H1 (cell line): ENCODE results near the gene PDK1. TPM values are rescaled to one million over a fixed set of nuclear protein-coding genes. Genes with fewer than 3 reads are reported as not detected.

Experiments
- CTCF ChIA-PET: fragments of 300-600 bp; sonication (Branson Sonifier 250); formaldehyde crosslinking; loops from one replicate; lab custom pipeline; 2021; ENCODE audit not compliant: partially characterized antibody; lab: Charles Lee
- POLR2A ChIA-PET: fragments of 300-600 bp; sonication (Branson Sonifier 250); formaldehyde crosslinking; loops from one replicate; lab custom pipeline; 2021; ENCODE audit warnings: inconsistent platforms; ENCODE audit not compliant: partially characterized antibody; lab: Charles Lee
- DNase-seq, 2 experiments: peaks; one replicate each; pipeline versions ENCODE4 v3.0.0 to v3.0.0-alpha.2; 2010 to 2022; ENCODE audit warnings: low spot score in 2 of 2, low read depth in 1 of 2, mixed read lengths in 1 of 2
- FAIRE-seq: peaks from 2 replicates; lab custom pipeline; 2011; peaks lifted over from hg19 to GRCh38; lab: Jason Lieb, UNC
- H2AFZ ChIP-seq: 2 replicates; pipeline ENCODE4 v1.8.1; 2012; ENCODE audit warnings: low read length, inconsistent platforms
- H2AK5ac ChIP-seq: 2 replicates; pipeline ENCODE4 v1.6.1; 2013; ENCODE audit warnings: low read depth, low read length
- H2BK120ac ChIP-seq: replicated peaks from 2 replicates; pipeline ENCODE3; 2013; ENCODE audit warnings: low read depth, low read length, inconsistent platforms
- H2BK12ac ChIP-seq: 2 replicates; pipeline ENCODE4 v1.6.1; 2013; ENCODE audit warnings: low read depth, low read length
- H2BK15ac ChIP-seq: 2 replicates; pipeline ENCODE4 v1.6.1; 2013; ENCODE audit warnings: low read length
- H2BK20ac ChIP-seq: 2 replicates; pipeline ENCODE4 v1.6.1; 2013; ENCODE audit warnings: low read length
- H2BK5ac ChIP-seq: 2 replicates; pipeline ENCODE4 v1.6.1; 2013; ENCODE audit warnings: low read depth, low read length
- H3K14ac ChIP-seq: 2 replicates; pipeline ENCODE4 v1.6.1; 2013; ENCODE audit warnings: inconsistent platforms; ENCODE audit not compliant: insufficient read length
- H3K18ac ChIP-seq: 2 replicates; pipeline ENCODE4 v1.6.1; 2013; ENCODE audit warnings: low read length; ENCODE audit errors: extremely low read depth
- H3K23ac ChIP-seq: 2 replicates; pipeline ENCODE4 v1.6.1; 2013; ENCODE audit warnings: inconsistent platforms; ENCODE audit not compliant: insufficient read length
- H3K23me2 ChIP-seq: 2 replicates; pipeline ENCODE4 v1.6.1; 2013; ENCODE audit warnings: low read depth, low read length
- H3K27ac ChIP-seq: 2 replicates; pipeline ENCODE4 v1.6.1; 2011; ENCODE audit warnings: low read depth, low read length, inconsistent platforms
- H3K27me3 ChIP-seq, 4 experiments: replicated peaks in 1 of 4; 1 replicate in 1 of 4; 2 replicates in 3 of 4; pipeline versions ENCODE4 v1.6.1 to v1.8.1; 2011 to 2013; ENCODE audit warnings: low read length in 3 of 4, mild to moderate bottlenecking in 3 of 4, inconsistent platforms in 2 of 4, mixed read lengths in 2 of 4, moderate library complexity in 1 of 4; ENCODE audit not compliant: control insufficient read depth in 3 of 4, insufficient read depth in 3 of 4; ENCODE audit errors: extremely low read depth in 1 of 4
- H3K36me3 ChIP-seq, 4 experiments: 2 replicates each; pipeline versions ENCODE4 v1.6.1 to v1.8.1; 2011 to 2013; ENCODE audit warnings: mild to moderate bottlenecking in 4 of 4, low read length in 3 of 4, moderate library complexity in 2 of 4, control low read depth in 1 of 4, inconsistent platforms in 1 of 4; ENCODE audit not compliant: insufficient read depth in 4 of 4, control insufficient read depth in 2 of 4
- H3K4ac ChIP-seq: replicated peaks from 2 replicates; pipeline ENCODE3; 2013; ENCODE audit warnings: low read length, low read depth, mixed read lengths, inconsistent platforms; ENCODE audit not compliant: insufficient read length
- H3K4me1 ChIP-seq, 4 experiments: replicated peaks in 1 of 4; 1 replicate in 1 of 4; 2 replicates in 3 of 4; pipeline versions ENCODE4 v1.6.1 to v1.8.1; 2011 to 2013; ENCODE audit warnings: low read length in 3 of 4, inconsistent platforms in 2 of 4, mixed read lengths in 1 of 4; ENCODE audit not compliant: insufficient read depth in 4 of 4, control insufficient read depth in 3 of 4
- H3K4me2 ChIP-seq, 2 experiments: 2 replicates each; pipeline versions ENCODE4 v1.6.1 to v1.8.1; 2011 to 2013; ENCODE audit warnings: low read depth in 2 of 2, low read length in 2 of 2, control low read depth in 1 of 2, inconsistent platforms in 1 of 2, mild to moderate bottlenecking in 1 of 2; ENCODE audit not compliant: insufficient read depth in 1 of 2
- H3K4me3 ChIP-seq, 4 experiments: fragments of 200-600, 300-600 bp in 1 of 4; sonication (generic), shearing (Covaris generic), sonication (Bioruptor Twin) in 1 of 4; 2 replicates each; pipeline versions ENCODE4 v1.5.1 to v1.8.1; 2011 to 2016; ENCODE audit warnings: low read length in 4 of 4, low read depth in 3 of 4, control low read depth in 2 of 4, inconsistent platforms in 2 of 4, mild to moderate bottlenecking in 2 of 4, mixed read lengths in 1 of 4, moderate library complexity in 1 of 4; ENCODE audit not compliant: insufficient read depth in 2 of 4; ENCODE audit errors: extremely low read depth in 1 of 4
- H3K56ac ChIP-seq: replicated peaks from 2 replicates; pipeline ENCODE3; 2013; ENCODE audit warnings: low read depth, mild to moderate bottlenecking, mixed read lengths, low read length, inconsistent platforms; ENCODE audit not compliant: insufficient read length
- H3K79me1 ChIP-seq: 2 replicates; pipeline ENCODE4 v1.6.1; 2013; ENCODE audit warnings: low read depth, low read length, control low read depth
- H3K79me2 ChIP-seq, 2 experiments: 2 replicates each; pipeline versions ENCODE4 v1.6.1 to v1.8.1; 2012 to 2013; ENCODE audit warnings: low read length in 2 of 2, mild to moderate bottlenecking in 2 of 2, inconsistent platforms in 1 of 2; ENCODE audit not compliant: insufficient read depth in 2 of 2, control insufficient read depth in 1 of 2
- H3K9ac ChIP-seq, 4 experiments: replicated peaks in 1 of 4; 1 replicate in 1 of 4; 2 replicates in 3 of 4; pipeline versions ENCODE4 v1.6.1 to v1.8.1; 2011 to 2013; ENCODE audit warnings: low read depth in 3 of 4, low read length in 3 of 4, control low read depth in 2 of 4, mild to moderate bottlenecking in 2 of 4, moderate library complexity in 2 of 4, inconsistent platforms in 1 of 4; ENCODE audit errors: extremely low read depth in 1 of 4
- H3K9me3 ChIP-seq, 2 experiments: 2 replicates each; pipeline versions ENCODE4 v1.6.1 to v1.8.1; 2012 to 2013; ENCODE audit warnings: mild to moderate bottlenecking in 2 of 2, moderate library complexity in 2 of 2, control low read depth in 1 of 2, inconsistent platforms in 1 of 2, low read depth in 1 of 2, low read length in 1 of 2, mixed read lengths in 1 of 2; ENCODE audit not compliant: insufficient read depth in 2 of 2
- H4K20me1 ChIP-seq, 2 experiments: replicated peaks in 1 of 2; 2 replicates each; pipeline versions ENCODE3 to v1.8.1; 2011 to 2013; ENCODE audit warnings: inconsistent platforms in 2 of 2, low read length in 2 of 2, mild to moderate bottlenecking in 1 of 2; ENCODE audit not compliant: insufficient read depth in 2 of 2, control insufficient read depth in 1 of 2
- H4K5ac ChIP-seq: 2 replicates; pipeline ENCODE4 v1.6.1; 2013; ENCODE audit warnings: low read length, low read depth, mixed read lengths, inconsistent platforms; ENCODE audit not compliant: insufficient read length
- H4K8ac ChIP-seq: 2 replicates; pipeline ENCODE4 v1.8.0; 2013; ENCODE audit warnings: mild to moderate bottlenecking, moderate library complexity, low read length, inconsistent platforms; ENCODE audit not compliant: insufficient read depth; ENCODE audit errors: extremely low read depth
- H4K91ac ChIP-seq: replicated peaks from 2 replicates; pipeline ENCODE3; 2013; ENCODE audit warnings: low read length, mixed read lengths, inconsistent platforms; ENCODE audit not compliant: insufficient read length
- ASH2L ChIP-seq: fragments of 200-600, 300-600 bp; sonication (generic); IDR thresholded peaks from one replicate; pipeline ENCODE4 v1.7.1; 2017; ENCODE audit warnings: low read length
- CBX5 ChIP-seq: fragments of 300-800, 300-1000 bp; sonication (generic); IDR thresholded peaks from 2 replicates; pipeline ENCODE4 v1.7.1; 2016; ENCODE audit warnings: antibody characterized with exemption, low read length, low read depth
- FOSL1 ChIP-seq: IDR thresholded peaks from 2 replicates; pipeline ENCODE4 v1.6.1; 2011; ENCODE audit warnings: mild to moderate bottlenecking, low read depth, low read length, moderate library complexity; ENCODE audit not compliant: insufficient read depth
- GTF2F1 ChIP-seq: IDR thresholded peaks from 2 replicates; pipeline ENCODE4 v1.6.1; 2012; ENCODE audit warnings: low read depth, low read length, improper control_type of control experiment, borderline replicate concordance
- HDAC2 ChIP-seq, 2 experiments: fragments of 300-600 bp in 1 of 2; sonication (generic) in 1 of 2; IDR thresholded peaks; 2 replicates each; pipeline ENCODE4 v1.6.1; 2011 to 2012; ENCODE audit warnings: low read depth in 2 of 2, low read length in 2 of 2, mild to moderate bottlenecking in 2 of 2, moderate library complexity in 2 of 2, borderline replicate concordance in 1 of 2, inconsistent platforms in 1 of 2
- SIN3A ChIP-seq, 2 experiments: IDR thresholded peaks in 1 of 2; conservative IDR thresholded peaks in 1 of 2; 2 replicates each; pipeline ENCODE4 v1.6.1; 2011 to 2012; ENCODE audit warnings: low read length in 2 of 2, improper control_type of control experiment in 1 of 2, low read depth in 1 of 2, mild to moderate bottlenecking in 1 of 2
- SP1 ChIP-seq: IDR thresholded peaks from 2 replicates; pipeline ENCODE4 v1.6.1; 2011; ENCODE audit warnings: low read depth, low read length
- TCF12 ChIP-seq: IDR thresholded peaks from 2 replicates; pipeline ENCODE4 v1.6.1; 2011; ENCODE audit warnings: low read depth, mild to moderate bottlenecking, low read length
- WGBS, 2 experiments: shearing (Covaris generic) in 1 of 2; methylation state at CpG; one replicate each; pipeline versions ENCODE4 v1.1.6 to v1.1.7; 2013 to 2015; ENCODE audit warnings: low lambda C conversion rate in 2 of 2, mixed read lengths in 2 of 2, inconsistent platforms in 1 of 2, low coverage in 1 of 2, missing lambda C conversion rate in 1 of 2; ENCODE audit not compliant: insufficient replicate concordance in 2 of 2, insufficient coverage in 1 of 2, insufficient read length in 1 of 2; ENCODE audit errors: extremely low coverage in 1 of 2, missing lambda C conversion rate in 1 of 2; 5-methylcytosine and 5-hydroxymethylcytosine counted together
- polyA plus RNA-seq, 7 experiments: library from polyadenylated mRNA; depleted of rRNA in 3 of 7; stranded (reverse) in 5 of 7; unstranded in 2 of 7; fragments of >200 nt in 5 of 7; fragments of 200-250 nt in 2 of 7; gene quantifications; 1 replicate in 5 of 7; 2 replicates in 1 of 7; 4 replicates in 1 of 7; pipeline versions ENCODE4 v1.2.1 to v1.2.3, GENCODE V29; 2011 to 2013; ENCODE audit warnings: missing spikeins in 2 of 7, mixed read lengths in 2 of 7
- total RNA-seq: library from RNA; stranded (reverse); fragmentation: NEBNext Ultra II Directional; extraction: Animal tissue kit (Norgen Biotek cat#: 25700); gene quantifications from 2 replicates; pipeline ENCODE4 v1.2.1, GENCODE V29; 2021

Gene PDK1
- total and polyA plus RNA-seq, 2 of the 8 experiments (the other 6 are each of a cell fraction or from before 2014, with no cell fraction given) = 18.2 to 21.9 TPM

DNA sequence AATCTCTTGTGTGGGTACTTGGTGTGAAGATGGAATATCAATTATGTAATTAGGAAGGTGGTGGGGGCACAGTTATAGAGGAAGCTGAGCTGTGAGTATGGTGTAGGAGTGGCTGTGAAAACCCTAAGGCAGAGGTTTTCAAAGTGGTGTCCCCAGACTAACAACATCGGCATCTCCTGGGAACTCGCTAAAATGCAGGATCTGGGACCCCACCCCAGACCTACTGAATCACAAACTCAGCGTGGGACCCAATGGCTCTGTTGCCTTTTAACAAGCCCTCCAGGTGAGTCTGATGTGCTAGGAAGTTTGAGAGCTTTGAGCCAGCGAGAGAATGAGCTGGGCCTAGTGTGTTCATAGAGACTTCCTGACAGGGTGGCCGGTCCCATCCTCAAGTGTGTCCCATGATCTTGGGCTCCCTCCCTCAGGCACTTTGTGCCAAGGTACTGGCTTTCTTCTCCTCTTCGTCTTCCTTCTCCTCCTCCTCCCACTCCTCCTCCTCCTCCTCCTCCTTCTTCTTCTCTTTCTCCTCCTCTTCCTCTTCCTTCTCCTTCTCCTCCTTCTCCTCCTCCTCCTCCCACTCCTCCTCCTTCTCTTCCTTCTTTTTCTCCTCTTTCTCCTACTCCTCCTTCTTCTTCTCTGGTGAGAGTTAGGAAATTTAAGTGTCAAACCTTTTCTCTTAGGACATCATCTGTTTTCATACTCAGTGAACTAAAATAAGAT lies 86.6 kb downstream of the PDK1 start:
- no peak for FAIRE-seq
- Histone ChIP-seq H3K56ac (no peak overlapping the region), H4K8ac (no peak overlapping the region), H2BK15ac (no peak overlapping the region), H3K23me2 (no peaks in the 10 kb centered on the region; the same call in 1 of the 2 replicates), H3K9me3 (peaks cover 0 to 5% of the 10 kb centered on the region in 2 experiments; a peak in 1 of 4 replicates), H3K18ac (no peak overlapping the region), H3K9ac (no peak overlapping the region), H2AK5ac (no peak overlapping the region), H3K27me3 (no peaks in the 10 kb centered on the region), H3K27ac (no peak overlapping the region), H3K4ac (no peak overlapping the region), H2BK20ac (no peak overlapping the region), H4K5ac (no peak overlapping the region), H2BK120ac (no peak overlapping the region), H3K79me1 (no peaks in the 10 kb centered on the region), H3K4me2 (no peak overlapping the region), H3K4me1 (no peaks in the 10 kb centered on the region), H2AFZ (no peak overlapping the region), H3K79me2 (no peaks in the 10 kb centered on the region), H2BK5ac (no peak overlapping the region), H3K36me3 (no peaks in the 10 kb centered on the region), H3K14ac (no peak overlapping the region), H3K23ac (no peak overlapping the region), H3K4me3 (no peak overlapping the region), H4K91ac (no peak overlapping the region), H2BK12ac (no peak overlapping the region), H4K20me1 (no peaks in the 10 kb centered on the region)
- no peak for DNase-seq
- 65% methylated on average over 6 of the region's 6 CpGs; no CpG with 5 or more reads in 1 of the 2 experiments for WGBS, 2 experiments
- ChIA-PET POLR2A (no interaction called here), CTCF (interaction anchor here (1.0 to 1.4 kb wide), 2 partner anchors 32 to 515 kb away, joined by 3 to 5 read pairs; no protein-coding TSS in a partner anchor)
- TF ChIP-seq HDAC2 (IDR thresholded peaks at IDR 0.05; ENCODE audit: borderline replicate concordance in 1 of 2, low read depth in 2 of 2, low read length in 2 of 2) (no peak), CBX5 (no peak), SP1 (no peak), SIN3A (conservative IDR thresholded peaks at IDR 0.05 in 1 of 2, IDR thresholded peaks at IDR 0.05 in 1 of 2; ENCODE audit: low read depth in 1 of 2, low read length in 2 of 2) (no peak), TCF12 (no peak), FOSL1 (no peak), GTF2F1 (no peak), ASH2L (no peak)
